GM21528 (cell line): ENCODE results near the gene PRKAA1.
A peak's percentile ranks its signal among the peaks of the same experiment; 100 is the strongest.
"Not testable (repeated sequence)": the region's sequence is repeated elsewhere in the genome, so short reads cannot be mapped to it uniquely, and the experiment has no call there.

ENCODE experiments used
- ATAC-seq: cut with Tn5 transposase; IDR thresholded peaks from one replicate; pipeline ENCODE4 v1.9.1; 2021; ENCODE audit warnings: mild to moderate bottlenecking, moderate library complexity; ENCODE audit not compliant: unreplicated experiment, low FRiP score

Gene PRKAA1

GRCh38 chr5:40826489-40827187 is 28.5 kb upstream of the PRKAA1 start:
- ATAC-seq, result no peak

- ATAC-seq, result not testable (repeated sequence)
Observed at GRCh38 chr5:40825461-40826043, 27.4 kb upstream of the PRKAA1 start.

GRCh38 chr5:40823459-40823858 is 25.3 kb upstream of the PRKAA1 start:
- ATAC-seq, result no peak

- no peak for ATAC-seq
Observed at GRCh38 chr5:40813698-40814281, 15.6 kb upstream of the PRKAA1 start.

- ATAC-seq, result no peak
Observed at GRCh38 chr5:40812125-40812524, 14.0 kb upstream of the PRKAA1 start.

GRCh38 chr5:40801771-40802562 is 3.8 kb upstream of the PRKAA1 start:
- ATAC-seq, result no peak

GRCh38 chr5:40799258-40799657 is 1.1 kb upstream of the PRKAA1 start:
- ATAC-seq, result no peak

- no peak for ATAC-seq
Observed at GRCh38 chr5:40798801-40799210, 632 bp upstream of the PRKAA1 start.

- ATAC-seq, result peak; percentile 52
Observed at GRCh38 chr5:40797273-40798011, 732 bp downstream of the PRKAA1 start.

GRCh38 chr5:40796487-40796889 is 1.7 kb downstream of the PRKAA1 start:
- no peak for ATAC-seq

- not testable (repeated sequence) for ATAC-seq
Observed at GRCh38 chr5:40794877-40795276, 3.3 kb downstream of the PRKAA1 start.

- ATAC-seq, result not testable (repeated sequence)
Observed at GRCh38 chr5:40794340-40794739, 3.8 kb downstream of the PRKAA1 start.

- not testable (repeated sequence) for ATAC-seq
Observed at GRCh38 chr5:40792691-40793090, 5.5 kb downstream of the PRKAA1 start.

GRCh38 chr5:40791715-40792139 is 6.4 kb downstream of the PRKAA1 start:
- no peak for ATAC-seq

- ATAC-seq, result no peak
Observed at GRCh38 chr5:40790947-40791593, 7.1 kb downstream of the PRKAA1 start.

GRCh38 chr5:40788941-40789340 is 9.2 kb downstream of the PRKAA1 start:
- not testable (repeated sequence) for ATAC-seq

GRCh38 chr5:40787986-40788385 is 10.2 kb downstream of the PRKAA1 start:
- no peak for ATAC-seq

GRCh38 chr5:40786664-40787063 is 11.5 kb downstream of the PRKAA1 start:
- not testable (repeated sequence) for ATAC-seq

- ATAC-seq, result no peak
Observed at GRCh38 chr5:40784916-40785315, 13.3 kb downstream of the PRKAA1 start.
